Fibroblast of gingiva (primary cell): ENCODE results near the gene ZDHHC6.
"Not testable (repeated sequence)": the region's sequence is repeated elsewhere in the genome, so short reads cannot be mapped to it uniquely, and the experiment has no call there.

Source experiments
- DNase-seq: peaks from one replicate; pipeline ENCODE4 v3.0.0-alpha.2; 2011; ENCODE audit warnings: low read depth

The ZDHHC6 gene

GRCh38 chr10:112446055-112446854, 459 bp downstream of the ZDHHC6 start:
- no peak for DNase-seq

DNA sequence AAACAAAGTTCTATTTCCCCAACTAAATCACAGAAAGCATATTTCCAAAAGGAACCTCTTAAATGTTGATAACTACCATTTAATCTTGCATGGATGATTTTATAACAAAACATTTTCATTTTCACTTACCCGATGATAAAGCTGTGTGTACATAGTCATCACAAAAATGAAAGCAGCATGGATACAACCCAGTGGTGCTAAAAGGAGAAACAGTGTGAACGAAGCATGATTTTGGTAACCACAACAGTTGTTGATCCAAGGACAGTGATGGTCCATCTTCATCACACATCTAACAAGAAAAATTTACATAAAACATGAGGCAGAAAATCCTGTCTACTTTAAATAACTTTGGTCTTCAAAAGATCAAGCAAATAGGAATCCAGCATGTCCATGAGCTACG, 4.7 kb downstream of the ZDHHC6 start:
- no peak for DNase-seq

GRCh38 chr10:112441520-112441919, 5.2 kb downstream of the ZDHHC6 start:
- no peak for DNase-seq

DNA sequence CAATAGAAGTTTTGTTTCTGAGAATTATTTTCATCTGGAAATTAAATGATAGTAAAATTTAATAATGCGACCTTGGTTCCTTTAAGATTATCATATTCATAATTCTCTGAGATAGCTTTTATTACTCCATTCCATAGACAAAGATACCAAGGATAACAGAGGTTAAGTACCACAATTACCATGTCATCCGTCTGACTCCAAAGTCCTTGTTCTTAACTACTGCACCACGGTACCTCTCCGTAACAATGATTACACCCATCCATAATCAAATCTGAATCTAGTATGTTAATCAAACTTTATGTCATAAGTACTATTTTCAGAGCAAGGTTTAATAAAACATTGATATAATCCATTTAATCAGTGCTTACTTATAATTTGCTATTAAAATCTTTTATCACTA, 8.4 kb downstream of the ZDHHC6 start:
- DNase-seq = no peak

- peak; percentile 25 for DNase-seq
Observed at GRCh38 chr10:112434988-112435619, 11.6 kb downstream of the ZDHHC6 start.

GRCh38 chr10:112433136-112433535, 13.6 kb downstream of the ZDHHC6 start:
- DNase-seq = no peak

- DNase-seq = no peak
Observed at GRCh38 chr10:112429654-112430230, 17.0 kb downstream of the ZDHHC6 start.

GRCh38 chr10:112429147-112429546, 17.6 kb downstream of the ZDHHC6 start:
- no peak for DNase-seq

DNA sequence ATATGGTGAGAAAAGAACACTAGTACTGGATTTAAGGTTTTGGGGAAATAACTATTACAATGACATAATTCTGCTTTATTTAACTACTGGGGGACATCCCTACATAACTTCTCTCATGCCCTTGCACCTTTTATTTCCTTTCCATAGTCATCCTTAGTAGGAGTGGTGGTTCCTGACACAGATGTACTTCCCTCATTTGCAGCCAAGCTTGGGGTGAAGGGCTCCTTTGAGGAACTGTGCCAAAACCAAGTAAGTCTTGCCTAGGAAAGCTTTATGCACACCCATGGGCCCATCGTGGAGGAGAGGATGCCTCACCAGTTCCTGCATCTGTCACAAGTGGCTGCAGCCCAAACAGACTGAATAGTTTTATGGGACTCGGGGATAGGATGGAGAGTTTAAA, 20.6 kb downstream of the ZDHHC6 start:
- no peak for DNase-seq

DNA sequence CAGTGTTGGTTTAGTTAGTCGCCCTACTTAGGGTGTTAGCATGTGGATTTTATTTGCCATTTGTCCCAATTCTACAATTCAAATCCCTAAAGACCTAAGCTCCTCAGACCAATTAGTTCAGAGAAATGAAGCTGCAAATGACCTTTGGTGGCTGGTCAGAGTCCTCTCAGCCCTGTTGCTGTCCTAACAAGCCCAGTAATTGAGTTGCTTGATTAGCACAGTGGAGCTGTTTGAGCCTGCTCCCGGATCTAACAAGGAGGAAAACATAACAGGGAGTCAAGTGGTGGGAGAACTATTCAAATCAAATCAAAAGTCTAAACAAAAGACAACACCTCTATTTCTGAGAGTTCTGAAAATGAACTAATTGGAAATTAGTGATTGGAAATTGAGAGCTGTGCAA, 22.1 kb downstream of the ZDHHC6 start:
- DNase-seq = no peak

GRCh38 chr10:112421731-112422130, 25.0 kb downstream of the ZDHHC6 start:
- no peak for DNase-seq

DNA sequence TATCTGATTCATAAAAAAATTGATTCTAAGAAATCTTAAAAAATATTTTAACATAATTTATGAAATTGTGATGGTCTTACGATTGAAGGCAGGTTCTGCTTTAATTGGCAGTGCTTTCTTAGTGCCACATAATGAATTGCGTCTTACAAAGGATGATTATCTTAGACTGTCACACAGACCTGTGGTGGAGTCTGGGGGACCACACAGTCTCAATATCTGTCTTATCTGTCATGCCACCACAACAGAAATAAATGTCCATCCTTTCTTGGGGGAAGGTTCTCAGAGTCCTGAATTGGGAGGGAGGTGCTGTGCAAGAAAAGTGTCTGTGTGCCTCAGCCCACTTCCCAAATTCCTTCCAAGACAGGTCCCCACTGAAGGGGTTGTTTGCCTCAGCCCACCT, 34.0 kb downstream of the ZDHHC6 start:
- DNase-seq = no peak

- no peak for DNase-seq
Observed at GRCh38 chr10:112409755-112410154, 37.0 kb downstream of the ZDHHC6 start.

DNA sequence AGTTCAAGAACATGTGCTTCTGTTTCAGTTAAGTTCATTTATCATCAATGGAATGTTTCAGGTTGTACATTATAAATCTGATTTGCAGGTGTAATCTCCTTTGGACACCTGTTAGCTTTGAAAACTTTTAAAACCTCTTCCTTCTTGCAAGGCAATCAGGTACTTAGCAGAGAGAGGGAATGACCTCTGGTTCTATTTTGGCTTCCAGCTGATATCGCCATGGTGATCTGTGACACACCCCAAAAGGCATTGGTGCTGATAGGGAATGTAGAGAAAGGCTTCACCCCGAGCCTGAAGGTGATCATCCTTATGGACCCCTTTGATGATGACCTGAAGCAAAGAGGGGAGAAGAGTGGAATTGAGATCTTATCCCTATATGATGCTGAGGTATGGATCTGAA, 37.4 kb downstream of the ZDHHC6 start:
- no peak for DNase-seq

GRCh38 chr10:112407696-112408095, 39.0 kb downstream of the ZDHHC6 start:
- DNase-seq = no peak

DNA sequence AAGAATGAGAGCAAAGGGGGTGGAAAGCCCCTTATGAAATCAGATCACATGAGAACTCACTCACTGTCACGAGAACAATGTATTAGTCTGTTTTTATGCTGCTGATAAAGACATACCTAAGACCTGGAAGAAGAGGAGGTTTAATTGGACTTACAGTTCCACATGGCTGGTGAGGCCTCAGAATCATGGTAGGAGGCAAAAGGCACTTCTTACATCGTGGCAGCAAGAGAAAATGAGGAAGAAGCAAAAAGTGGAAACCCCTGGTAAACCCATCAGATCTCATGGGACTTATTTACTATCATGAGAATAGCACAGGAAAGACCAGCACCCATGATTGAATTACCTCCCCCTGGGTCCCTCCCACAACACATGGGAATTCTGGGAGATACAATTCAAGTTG, 39.9 kb downstream of the ZDHHC6 start:
- not testable (repeated sequence) for DNase-seq

GRCh38 chr10:112404617-112405016, 42.1 kb downstream of the ZDHHC6 start:
- no peak for DNase-seq

- no peak for DNase-seq
Observed at GRCh38 chr10:112402917-112403316, 43.8 kb downstream of the ZDHHC6 start.

GRCh38 chr10:112397592-112397991, 49.1 kb downstream of the ZDHHC6 start:
- DNase-seq = no peak

DNA sequence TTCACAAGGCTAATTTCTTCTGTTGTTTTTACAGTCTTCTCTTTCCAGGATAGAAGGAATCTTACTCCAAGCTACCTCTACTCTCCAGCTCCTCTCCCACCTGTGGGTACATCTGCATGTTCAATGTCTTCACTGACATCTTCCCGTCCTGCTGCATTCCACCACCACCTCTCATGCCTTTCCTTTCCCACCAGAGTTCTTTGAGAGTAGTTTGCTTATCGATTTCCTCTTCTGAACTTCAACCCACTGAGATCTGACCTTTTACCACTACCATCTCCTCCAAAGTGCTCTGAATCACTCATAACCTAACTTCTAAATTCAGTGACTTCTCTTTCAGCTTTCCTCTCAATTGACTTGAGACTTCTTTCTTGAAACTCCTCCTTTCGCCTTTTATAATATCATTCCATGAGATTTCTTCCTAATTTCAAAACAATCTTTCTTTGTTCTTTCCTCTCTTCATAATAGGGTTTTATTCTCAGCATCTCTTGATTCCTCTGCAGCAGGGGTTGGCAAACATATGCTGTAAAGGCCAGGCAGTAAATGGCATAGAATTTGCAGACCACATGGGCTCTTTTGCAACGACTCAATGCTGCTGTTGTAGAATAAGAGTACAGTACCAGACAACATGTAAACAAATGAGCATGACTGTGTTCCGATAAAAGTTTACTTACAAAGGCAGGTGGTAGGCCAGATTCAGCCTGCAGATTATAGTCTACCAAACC, 50.7 kb downstream of the ZDHHC6 start:
- no peak for DNase-seq

- no peak for DNase-seq
Observed at GRCh38 chr10:112394475-112394875, 52.2 kb downstream of the ZDHHC6 start.

GRCh38 chr10:112393827-112394226, 52.9 kb downstream of the ZDHHC6 start:
- no peak for DNase-seq

- DNase-seq = no peak
Observed at GRCh38 chr10:112393341-112393740, 53.4 kb downstream of the ZDHHC6 start.
